Endothelial cell of umbilical vein (primary cell): ENCODE measurements around the gene ATG10.

Experiments
- CTCF ChIP-seq, 2 donors: IDR thresholded peaks; 1 replicate in 1 of 2; 2 replicates in 1 of 2; pipeline ENCODE4 v1.5.1; 2011; ENCODE audit warnings: low read length in 2 of 2, mild to moderate bottlenecking in 2 of 2, moderate library complexity in 2 of 2, control low read depth in 1 of 2, inconsistent platforms in 1 of 2, low read depth in 1 of 2; ENCODE audit not compliant: insufficient read depth in 1 of 2; ENCODE audit errors: extremely low read depth in 1 of 2
- EZH2 ChIP-seq: IDR thresholded peaks from 2 replicates; pipeline ENCODE4 v1.6.1; 2012; ENCODE audit warnings: borderline replicate concordance, low read depth, mild to moderate bottlenecking, moderate library complexity, low read length, inconsistent platforms; ENCODE audit not compliant: severe bottlenecking
- FOS ChIP-seq: IDR thresholded peaks from 2 replicates; pipeline ENCODE4 v1.6.1; 2011; ENCODE audit warnings: mild to moderate bottlenecking, low read length, moderate library complexity, borderline replicate concordance; ENCODE audit not compliant: insufficient read depth
- GATA2 ChIP-seq: IDR thresholded peaks from 2 replicates; pipeline ENCODE4 v1.7.0; 2011; ENCODE audit warnings: low read depth, mild to moderate bottlenecking, moderate library complexity, mixed read lengths, low read length; ENCODE audit not compliant: insufficient read length, insufficient read depth
- JUN ChIP-seq: IDR thresholded peaks from 2 replicates; pipeline ENCODE4 v1.6.1; 2011; ENCODE audit warnings: borderline replicate concordance, low read depth; ENCODE audit not compliant: insufficient read length, insufficient read depth
- MAX ChIP-seq: IDR thresholded peaks from 2 replicates; pipeline ENCODE4 v1.6.1; 2011; ENCODE audit not compliant: insufficient read depth, insufficient read length
- POLR2A ChIP-seq: IDR thresholded peaks from 2 replicates; pipeline ENCODE4 v1.6.1; 2012; ENCODE audit warnings: low read depth, mild to moderate bottlenecking, control low read depth, low read length
- POLR2AphosphoS5 ChIP-seq: IDR thresholded peaks from 2 replicates; pipeline ENCODE4 v1.6.1; 2012; ENCODE audit warnings: low read depth, mild to moderate bottlenecking, control low read depth, low read length, moderate library complexity; ENCODE audit not compliant: insufficient read depth

DNA sequence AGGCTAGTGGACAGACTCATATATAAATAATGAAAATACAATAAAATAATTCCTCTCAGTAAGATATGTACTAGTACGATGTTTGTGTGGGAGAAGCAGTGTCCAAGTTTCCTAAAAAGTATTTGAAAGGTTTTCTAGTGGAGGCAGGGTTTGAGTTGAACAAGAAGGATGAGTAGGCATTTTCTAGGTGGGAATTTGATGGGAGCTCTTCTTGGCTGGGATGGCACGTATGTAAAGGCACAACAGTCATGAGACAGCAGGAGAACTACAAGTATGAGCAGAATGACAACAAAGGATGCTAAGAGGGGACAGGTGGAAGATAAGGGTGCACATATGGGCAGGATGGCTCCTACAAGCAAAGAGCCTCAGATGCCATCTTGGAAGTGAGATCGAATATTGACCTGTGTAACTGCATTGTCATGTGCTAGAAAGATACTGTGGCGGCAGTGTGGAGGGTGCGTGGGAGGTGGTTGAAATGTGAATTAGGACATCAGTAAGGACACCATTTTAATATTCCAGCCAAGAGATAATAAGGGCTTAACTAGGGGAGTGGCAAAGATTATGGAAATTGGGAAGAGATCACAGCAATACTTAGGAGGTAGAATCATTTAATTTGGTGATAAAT lies 170.5 kb downstream of the ATG10 start:
- no peak for TF ChIP-seq POLR2A
- no peak for TF ChIP-seq MAX
- no peak for TF ChIP-seq CTCF (IDR thresholded peaks at IDR 0.05; ENCODE audit: extremely low read depth in 1 of 2, insufficient read depth in 1 of 2, low read depth in 1 of 2, low read length in 2 of 2)
- no peak for TF ChIP-seq JUN
- TF ChIP-seq EZH2 = no peak
- no peak for TF ChIP-seq FOS
- no peak for TF ChIP-seq GATA2
- TF ChIP-seq POLR2AphosphoS5 = no peak
